OCI-LY7 (cell line): ENCODE results near the gene E2F2. TPM values are rescaled to one million over a fixed set of nuclear protein-coding genes. Genes with fewer than 3 reads are reported as not detected.

Experiments
- BruUV-seq: library from RNA; stranded (reverse); fragments of 400-500 nt; replicated peaks from 2 replicates; lab custom pipeline; 2021; lab: Mats Ljungman, UMichigan
- CTCF ChIA-PET: fragments of 300-600 bp; sonication (Branson Sonifier 250); formaldehyde crosslinking; loops from one replicate; lab custom pipeline; 2022; ENCODE audit warnings: antibody characterized with exemption; ENCODE audit not compliant: unreplicated experiment; lab: Charles Lee
- POLR2A ChIA-PET: fragments of 300-600 bp; sonication (Branson Sonifier 250); formaldehyde crosslinking; loops from one replicate; lab custom pipeline; 2022; ENCODE audit warnings: antibody characterized with exemption; lab: Charles Lee
- DNase-seq: peaks from one replicate; pipeline ENCODE4 v3.0.0-alpha.2; 2015; ENCODE audit warnings: low spot score
- H2AFZ ChIP-seq: fragments of 200-600 bp; sonication (generic), shearing (Covaris generic); 2 replicates; pipeline ENCODE4 v1.6.1; 2014; ENCODE audit warnings: mild to moderate bottlenecking, antibody characterized with exemption, low read length, moderate library complexity
- H3K27ac ChIP-seq: fragments of 200-600 bp; sonication (generic); 2 replicates; pipeline ENCODE4 v1.5.1; 2014; ENCODE audit warnings: mixed run types, low read depth, mild to moderate bottlenecking, moderate library complexity, low read length, inconsistent platforms; ENCODE audit not compliant: poor library complexity, severe bottlenecking
- H3K36me3 ChIP-seq: fragments of 200-600 bp; sonication (generic); 2 replicates; pipeline ENCODE4 v1.6.1; 2014; ENCODE audit warnings: mild to moderate bottlenecking, antibody characterized with exemption, low read length, moderate library complexity, mixed read lengths; ENCODE audit not compliant: insufficient read depth
- H3K4me1 ChIP-seq: fragments of 200-600 bp; sonication (generic); 2 replicates; pipeline ENCODE4 v1.5.1; 2014; ENCODE audit warnings: mild to moderate bottlenecking, low read length; ENCODE audit not compliant: insufficient read depth, poor library complexity, severe bottlenecking
- H3K4me2 ChIP-seq: fragments of 200-600 bp; sonication (generic); 2 replicates; pipeline ENCODE4 v1.6.1; 2014; ENCODE audit warnings: mild to moderate bottlenecking, low read length
- H3K4me3 ChIP-seq: fragments of 200-600 bp; sonication (generic); 2 replicates; pipeline ENCODE4 v1.5.1; 2014; ENCODE audit warnings: mild to moderate bottlenecking, low read depth, low read length; ENCODE audit not compliant: poor library complexity, severe bottlenecking
- H3K79me2 ChIP-seq: fragments of 200-600 bp; sonication (generic); 2 replicates; pipeline ENCODE4 v1.6.1; 2016; ENCODE audit warnings: low read depth, mild to moderate bottlenecking, low read length, moderate library complexity, mixed read lengths; ENCODE audit not compliant: insufficient read depth
- H3K9me2 ChIP-seq: fragments of 200-600 bp; sonication (generic); 2 replicates; pipeline ENCODE4 v1.6.1; 2016; ENCODE audit warnings: mild to moderate bottlenecking, low read length, mixed read lengths; ENCODE audit not compliant: insufficient read depth
- H3K9me3 ChIP-seq: fragments of 200-600 bp; sonication (generic); 2 replicates; pipeline ENCODE4 v1.6.1; 2014; ENCODE audit warnings: mild to moderate bottlenecking, mixed run types, low read length, mixed read lengths
- H4K20me1 ChIP-seq: fragments of 200-600 bp; sonication (generic); 2 replicates; pipeline ENCODE4 v1.6.1; 2014; ENCODE audit warnings: mild to moderate bottlenecking, antibody characterized with exemption, low read length, moderate library complexity, mixed read lengths; ENCODE audit not compliant: insufficient read depth
- CTCF ChIP-seq: fragments of 200-600 bp; sonication (generic); conservative IDR thresholded peaks from 2 replicates; pipeline ENCODE4 v1.5.1; 2014; ENCODE audit warnings: mild to moderate bottlenecking, antibody characterized with exemption, low read length, moderate library complexity, mixed read lengths
- EZH2phosphoT487 ChIP-seq: fragments of 200-600 bp; sonication (generic); IDR thresholded peaks from 2 replicates; pipeline ENCODE4 v1.6.1; 2018; ENCODE audit warnings: low read depth, borderline replicate concordance, mild to moderate bottlenecking, mixed run types, antibody characterized with exemption, low read length, moderate library complexity, mixed read lengths
- intact Hi-C: fragments of 100-400 bp; cut with micrococcal nuclease; formaldehyde crosslinking; loops from one replicate; pipeline ENCODE4 v1.10.0; 2022; ENCODE audit not compliant: unreplicated experiment
- total RNA-seq, 2 experiments: library from RNA; depleted of rRNA in 1 of 2; stranded (reverse); fragments of >200 nt in 1 of 2; shearing (Covaris generic) in 1 of 2; gene quantifications; 2 replicates each; pipeline ENCODE4 v1.2.3, GENCODE V29; 2014 to 2022

E2F2 gene
- total RNA-seq, 2 experiments from 2014 or later, result 203 to 212 TPM

DNA sequence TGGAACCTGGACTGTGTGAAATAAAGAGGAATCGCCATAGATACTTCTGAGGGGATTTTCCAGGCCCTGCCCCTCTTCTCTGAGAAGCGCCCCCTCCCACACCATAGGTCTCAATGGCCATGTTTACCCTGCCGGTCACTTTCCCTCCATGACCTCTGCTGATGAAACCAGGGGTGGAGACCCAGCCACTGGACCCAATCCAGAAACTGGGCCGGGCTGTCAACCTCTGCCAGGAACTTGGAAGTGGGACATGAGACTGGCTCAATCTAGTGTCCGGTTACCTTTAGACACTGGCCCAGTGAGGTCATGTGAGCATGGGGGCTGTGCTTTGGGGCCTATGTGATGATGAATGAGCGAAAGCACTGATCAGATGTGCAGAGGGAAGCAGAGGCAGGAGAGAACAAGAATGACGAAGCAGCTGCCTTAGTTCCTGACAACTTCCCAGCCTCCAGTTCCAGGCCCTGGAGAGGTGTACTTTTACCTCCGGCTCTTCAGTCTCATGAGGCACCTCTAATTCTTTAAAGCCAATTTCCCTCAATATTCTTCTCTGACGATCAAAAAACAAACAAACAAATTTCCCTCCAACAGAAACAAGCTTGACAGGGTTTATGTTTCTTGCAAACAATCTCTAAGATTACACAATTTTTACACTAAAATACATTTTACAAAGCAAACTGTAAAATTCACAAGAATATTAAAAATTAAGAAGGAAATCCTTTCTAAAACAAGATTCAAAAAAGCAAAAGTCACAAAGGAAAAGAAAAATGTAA is 52.0 kb downstream of the E2F2 start:
- Histone ChIP-seq H3K9me2 (no peaks in the 10 kb centered on the region), H3K79me2 (no peaks in the 10 kb centered on the region), H3K36me3 (no peaks in the 10 kb centered on the region), H3K9me3 (no peaks in the 10 kb centered on the region), H4K20me1 (no peaks in the 10 kb centered on the region), H2AFZ (no peak overlapping the region), H3K4me1 (peaks cover 34% of the 10 kb centered on the region), H3K4me3 (no peak overlapping the region), H3K4me2 (no peak overlapping the region), H3K27ac (no peak overlapping the region)
- no peak for DNase-seq
- no TSS peak for BruUV-seq
- POLR2A ChIA-PET, result no interaction called here
- no peak for TF ChIP-seq CTCF
- TF ChIP-seq EZH2phosphoT487, result no peak
- intact Hi-C loops, result no loop called here
- CTCF ChIA-PET, result no interaction called here

DNA sequence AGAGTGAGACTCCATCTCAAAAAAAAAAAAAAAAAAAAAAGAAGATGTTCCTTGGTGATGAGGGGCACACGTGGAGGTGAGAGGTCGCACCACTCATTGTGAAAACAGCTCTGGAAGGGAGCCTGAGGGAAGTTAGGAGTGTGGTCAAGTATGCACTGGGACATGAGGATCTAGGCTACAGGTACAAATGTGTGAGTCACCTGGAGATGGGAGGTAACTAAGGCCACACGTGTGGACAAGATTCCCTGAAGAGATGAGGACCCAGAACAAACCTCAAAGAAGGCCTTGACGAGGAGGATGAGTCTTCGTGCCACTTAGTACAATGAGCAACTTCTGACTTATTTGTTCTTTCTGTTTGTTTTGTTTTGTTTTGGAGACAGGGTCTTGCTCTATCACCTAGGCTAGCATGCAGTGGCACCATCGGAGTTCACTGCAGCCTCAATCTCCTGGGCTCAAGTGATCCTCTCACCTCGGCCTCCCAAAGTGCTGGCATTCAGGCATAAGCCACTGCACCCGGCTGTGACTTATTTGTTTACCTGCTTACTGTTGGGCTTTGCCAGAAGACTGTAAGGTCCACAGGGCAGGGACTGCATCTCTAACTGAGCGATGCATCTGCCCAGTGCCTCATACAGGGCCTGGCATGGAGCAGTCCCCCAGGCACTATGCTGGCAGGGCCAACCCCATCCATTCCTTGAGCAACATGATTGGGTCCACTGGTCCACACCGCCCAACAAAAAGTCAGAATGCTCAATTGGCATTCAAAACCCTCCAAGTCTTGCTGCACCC is 53.5 kb downstream of the E2F2 start:
- Histone ChIP-seq H3K4me3 (no peak overlapping the region), H3K27ac (no peak overlapping the region), H3K4me2 (no peak overlapping the region), H3K4me1 (peaks cover 25% of the 10 kb centered on the region), H3K36me3 (no peaks in the 10 kb centered on the region), H3K79me2 (no peaks in the 10 kb centered on the region), H3K9me2 (no peaks in the 10 kb centered on the region), H2AFZ (no peak overlapping the region), H4K20me1 (no peaks in the 10 kb centered on the region), H3K9me3 (no peaks in the 10 kb centered on the region)
- no peak for DNase-seq
- intact Hi-C loops, result no loop called here
- ChIA-PET CTCF (no interaction called here), POLR2A (interaction anchor here (0.7 kb wide), 1 partner anchor 12 kb away, joined by 3 read pairs; no protein-coding TSS in a partner anchor)
- TF ChIP-seq EZH2phosphoT487 (no peak), CTCF (no peak)
- no TSS peak for BruUV-seq

- intact Hi-C loops, result no loop called here
- H3K4me2 ChIP-seq, result no peak overlapping the region
- no TSS peak for BruUV-seq
Observed at GRCh38 chr1:23475641-23476040, 55.4 kb downstream of the E2F2 start.

More at GRCh38 chr1:23475641-23476040, 55.4 kb downstream of the E2F2 start:
- Histone ChIP-seq H3K79me2 (no peaks in the 10 kb centered on the region), H4K20me1 (no peaks in the 10 kb centered on the region), H3K4me1 (peaks cover 10% of the 10 kb centered on the region), H3K4me3 (no peak overlapping the region), H3K27ac (no peak overlapping the region), H3K9me2 (no peaks in the 10 kb centered on the region), H2AFZ (no peak overlapping the region), H3K36me3 (no peaks in the 10 kb centered on the region), H3K9me3 (no peaks in the 10 kb centered on the region)
- TF ChIP-seq CTCF (no peak), EZH2phosphoT487 (no peak)
- no peak for DNase-seq
- CTCF ChIA-PET, result no interaction called here
- POLR2A ChIA-PET, result no interaction called here
